Smooth muscle cell (in vitro differentiated cells): ENCODE results near the gene ABCB11. TPM values are rescaled to one million over a fixed set of nuclear protein-coding genes. Genes with fewer than 3 reads are reported as not detected.
A peak's percentile ranks its signal among the peaks of the same experiment; 100 is the strongest.
"Not testable (repeated sequence)": the region's sequence is repeated elsewhere in the genome, so short reads cannot be mapped to it uniquely, and the experiment has no call there.

Experiments used
- DNase-seq: peaks from one replicate; lab custom pipeline; 2025; ENCODE audit not compliant: unreplicated experiment; lab: John Stamatoyannopoulos, UW
- H2AFZ ChIP-seq: fragments of 200-600 bp; sonication (generic); 2 replicates; pipeline ENCODE4 v1.6.0; 2016; ENCODE audit warnings: antibody characterized with exemption, low read depth, mild to moderate bottlenecking
- H3F3A ChIP-seq: fragments of 200-600 bp; sonication (generic); 2 replicates; pipeline ENCODE4 v1.6.0; 2017; ENCODE audit warnings: antibody characterized with exemption, low read depth
- H3K27ac ChIP-seq: fragments of 200-600 bp; sonication (generic); 2 replicates; pipeline ENCODE4 v1.5.1; 2016; ENCODE audit warnings: low read depth, mild to moderate bottlenecking
- H3K27me3 ChIP-seq: fragments of 200-600 bp; sonication (generic); 2 replicates; pipeline ENCODE4 v1.6.1; 2016; ENCODE audit warnings: low read depth, mild to moderate bottlenecking
- H3K36me3 ChIP-seq: fragments of 200-600 bp; sonication (generic); 2 replicates; pipeline ENCODE4 v1.5.1; 2016; ENCODE audit warnings: low read depth
- H3K4me1 ChIP-seq: fragments of 200-600 bp; sonication (generic); 2 replicates; pipeline ENCODE4 v1.5.1; 2016; ENCODE audit warnings: low read depth
- H3K4me2 ChIP-seq: fragments of 200-600 bp; sonication (generic); 2 replicates; pipeline ENCODE4 v1.6.0; 2016; ENCODE audit warnings: mild to moderate bottlenecking
- H3K4me3 ChIP-seq: fragments of 200-600 bp; sonication (generic); 2 replicates; pipeline ENCODE4 v1.5.1; 2016; ENCODE audit warnings: mild to moderate bottlenecking
- H3K79me2 ChIP-seq: fragments of 200-600 bp; sonication (generic); 2 replicates; pipeline ENCODE4 v1.6.0; 2016; ENCODE audit warnings: low read depth, mild to moderate bottlenecking
- H3K9ac ChIP-seq: fragments of 200-600 bp; sonication (generic); 2 replicates; pipeline ENCODE4 v1.6.0; 2016; ENCODE audit warnings: low read depth
- H3K9me3 ChIP-seq: fragments of 200-600 bp; sonication (generic); replicated peaks from 2 replicates; pipeline ENCODE4 v1.5.1; 2016; ENCODE audit warnings: low read depth
- H4K20me1 ChIP-seq: fragments of 200-600 bp; sonication (generic); 2 replicates; pipeline ENCODE4 v1.6.0; 2016; ENCODE audit warnings: low read depth
- CTCF ChIP-seq: fragments of 200-600 bp; sonication (generic); IDR thresholded peaks from 2 replicates; pipeline ENCODE4 v1.5.1; 2017; ENCODE audit warnings: borderline replicate concordance, mild to moderate bottlenecking, antibody characterized with exemption; ENCODE audit not compliant: insufficient read depth, poor library complexity, severe bottlenecking
- WGBS: methylation state at CpG from one replicate; pipeline ENCODE4 v1.1.7; 2016; ENCODE audit warnings: low lambda C conversion rate; 5-methylcytosine and 5-hydroxymethylcytosine counted together
- polyA plus RNA-seq: library from polyadenylated mRNA; unstranded; fragments of >200 nt; fragmentation: Nextera tagmentation; extraction: Ambion mirVana; gene quantifications from 2 replicates; pipeline ENCODE4 v1.2.1, GENCODE V29; 2016
- total RNA-seq: library from RNA; depleted of rRNA; stranded (reverse); fragments of >200 nt; gene quantifications from 2 replicates; pipeline ENCODE4 v1.2.3, GENCODE V29; 2014

The ABCB11 gene
- total and polyA plus RNA-seq, 2 experiments from 2014 or later = 0.04 to 0.05 TPM

- H3K9me3 ChIP-seq = no peaks in the 10 kb centered on the region
- no peak for DNase-seq
- no peak overlapping the region for H3K4me3 ChIP-seq
- no peaks in the 10 kb centered on the region for H3K27me3 ChIP-seq
- no peaks in the 10 kb centered on the region for H3K36me3 ChIP-seq
- no peak for TF ChIP-seq CTCF
- WGBS = 97% methylated on average over 1 of the region's 1 CpG
- no peak overlapping the region for H3K4me2 ChIP-seq
- H2AFZ ChIP-seq = no peak overlapping the region
- H4K20me1 ChIP-seq = no peaks in the 10 kb centered on the region
- no peak overlapping the region for H3K9ac ChIP-seq
- no peaks in the 10 kb centered on the region for H3K79me2 ChIP-seq
- H3K27ac ChIP-seq = no peak overlapping the region
- H3K4me1 ChIP-seq = no peaks in the 10 kb centered on the region
- H3F3A ChIP-seq = no peaks in the 10 kb centered on the region
Observed at GRCh38 chr2:168939061-168939460, 92.1 kb downstream of the ABCB11 start.

GRCh38 chr2:168935810-168936581, 95.1 kb downstream of the ABCB11 start:
- Histone ChIP-seq H3K4me1 (no peaks in the 10 kb centered on the region), H3F3A (no peaks in the 10 kb centered on the region), H3K9ac (no peak overlapping the region), H3K4me3 (peak overlapping the region; percentile 17), H3K4me2 (peak overlapping the region; percentile 76), H2AFZ (peak overlapping the region; percentile 76), H3K36me3 (no peaks in the 10 kb centered on the region), H3K27me3 (no peaks in the 10 kb centered on the region), H3K9me3 (no peaks in the 10 kb centered on the region), H3K79me2 (no peaks in the 10 kb centered on the region), H4K20me1 (no peaks in the 10 kb centered on the region), H3K27ac (peak overlapping the region; percentile 72)
- 21% methylated on average over 14 of the region's 14 CpGs for WGBS
- TF ChIP-seq CTCF = no peak
- DNase-seq = no peak

- H3K27ac ChIP-seq = no peak overlapping the region
Observed at GRCh38 chr2:168934826-168935225, 96.3 kb downstream of the ABCB11 start.

GRCh38 chr2:168932174-168932573, 99.0 kb downstream of the ABCB11 start:
- H3K79me2 ChIP-seq, H3F3A ChIP-seq, DNase-seq, H3K9ac ChIP-seq, H3K27me3 ChIP-seq, H3K4me2 ChIP-seq, H3K4me1 ChIP-seq, H3K36me3 ChIP-seq, H3K4me3 ChIP-seq, H3K27ac ChIP-seq, H2AFZ ChIP-seq, H3K9me3 ChIP-seq, H4K20me1 ChIP-seq: not testable (repeated sequence)
- WGBS = 97% methylated on average over 4 of the region's 4 CpGs

More at GRCh38 chr2:168934826-168935225, 96.3 kb downstream of the ABCB11 start:
- Histone ChIP-seq H3K9ac (no peak overlapping the region), H3K79me2 (no peaks in the 10 kb centered on the region), H3K27me3 (no peaks in the 10 kb centered on the region), H3F3A (no peaks in the 10 kb centered on the region), H3K4me3 (no peak overlapping the region), H2AFZ (no peak overlapping the region), H3K4me1 (no peaks in the 10 kb centered on the region), H4K20me1 (no peaks in the 10 kb centered on the region), H3K9me3 (no peaks in the 10 kb centered on the region), H3K36me3 (no peaks in the 10 kb centered on the region), H3K4me2 (no peak overlapping the region)
- WGBS = 94% methylated on average over 2 of the region's 2 CpGs
- no peak for DNase-seq
- no peak for TF ChIP-seq CTCF
